D721Med (cell line): Measurements from ENCODE around the gene GPR132.

Experiments used
- DNase-seq: peaks from one replicate; pipeline ENCODE4 v3.0.0; 2011; ENCODE audit warnings: low spot score; ENCODE audit not compliant: insufficient read length
- FAIRE-seq: peaks from 2 replicates; lab custom pipeline; 2011; peaks lifted over from hg19 to GRCh38; lab: Jason Lieb, UNC
- CTCF ChIP-seq: IDR thresholded peaks from 2 replicates; pipeline ENCODE4 v1.5.1; 2012; ENCODE audit warnings: mild to moderate bottlenecking, control low read depth; ENCODE audit not compliant: insufficient read depth; ENCODE audit errors: missing control alignments

Gene GPR132

GRCh38 chr14:105025429-105025828, 39.8 kb downstream of the GPR132 start:
- no peak for TF ChIP-seq CTCF
- no peak for FAIRE-seq
- DNase-seq: no peak

- DNase-seq (no peak), FAIRE-seq (no peak)
- TF ChIP-seq CTCF: no peak
Observed at GRCh38 chr14:105023791-105024480, 41.3 kb downstream of the GPR132 start.

GRCh38 chr14:105023144-105023543, 42.1 kb downstream of the GPR132 start:
- FAIRE-seq (no peak), DNase-seq (no peak)

GRCh38 chr14:105022276-105022670, 43.0 kb downstream of the GPR132 start:
- FAIRE-seq (no peak), DNase-seq (no peak)
- no peak for TF ChIP-seq CTCF

More at GRCh38 chr14:105023144-105023543, 42.1 kb downstream of the GPR132 start:
- no peak for TF ChIP-seq CTCF

- TF ChIP-seq CTCF: peak; percentile 23
- DNase-seq: no peak
- FAIRE-seq: no peak
Observed at GRCh38 chr14:105021656-105022275, 43.5 kb downstream of the GPR132 start.

GRCh38 chr14:105020815-105021655, 44.2 kb downstream of the GPR132 start, which contains the start of gene CDCA4:
Gene CDCA4, minus strand, starts transcription at chr14:105021083. Its CDS starts 9,154 bp downstream, at chr14:105011929.
- DNase-seq (peak; percentile 98), FAIRE-seq (no peak)
- TF ChIP-seq CTCF: no peak
